GM10248 (cell line): ENCODE measurements around the gene HCK.

Experiments used
- CTCF ChIA-PET: fragments of 300-600 bp; sonication (Branson Sonifier 250); formaldehyde crosslinking; extraction: SDS; loops from one replicate; lab custom pipeline; 2021; ENCODE audit warnings: antibody characterized with exemption; lab: Yijun Ruan, JAX
- POLR2A ChIA-PET: fragments of 350-650 bp; sonication (Branson Sonifier 250); formaldehyde crosslinking; extraction: SDS; loops from one replicate; lab custom pipeline; 2020; ENCODE audit warnings: antibody characterized with exemption; lab: Yijun Ruan, JAX
- DNase-seq: peaks from one replicate; pipeline ENCODE4 v3.0.0; 2012; ENCODE audit errors: extremely low spot score
- CTCF ChIP-seq: IDR thresholded peaks from 2 replicates; pipeline ENCODE4 v1.5.1; 2012; ENCODE audit warnings: mild to moderate bottlenecking, low read depth; ENCODE audit errors: extremely low read depth, missing control alignments, control extremely low read depth

Gene HCK

DNA sequence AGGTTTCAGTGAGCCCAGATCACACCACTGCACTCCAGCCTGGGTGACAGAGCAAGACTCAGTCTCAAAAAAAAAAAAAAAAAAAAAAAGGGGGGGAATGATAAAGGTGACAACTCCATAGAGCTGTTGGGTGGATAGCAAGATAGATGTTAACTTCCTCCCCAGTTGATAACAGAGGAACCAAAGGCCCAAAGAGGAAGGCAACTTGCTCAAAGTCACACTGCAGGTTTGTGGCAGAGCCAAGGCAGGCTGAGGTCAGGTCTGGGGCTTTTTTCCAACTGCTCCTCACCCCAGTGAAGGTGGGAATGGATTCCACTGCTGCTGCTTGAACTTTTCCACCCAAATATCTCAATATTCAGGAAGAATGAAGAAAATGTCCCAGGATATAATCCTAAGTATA is 26.7 kb downstream of the HCK start:
- no peak for TF ChIP-seq CTCF
- no peak for DNase-seq
- ChIA-PET CTCF (interaction anchor here (1.8 to 5.7 kb wide), 4 partner anchors 8 to 48 kb away, joined by 4 to 47 read pairs (median 14); no protein-coding TSS in a partner anchor), POLR2A (interaction anchor here (0.6 kb wide), 1 partner anchor 396 kb away, joined by 4 read pairs; no protein-coding TSS in a partner anchor)

GRCh38 chr20:32079655-32080109 is 27.6 kb downstream of the HCK start:
- DNase-seq, result no peak
- ChIA-PET POLR2A (no interaction called here), CTCF (interaction anchor here (1.1 to 5.7 kb wide), 5 partner anchors 7 to 48 kb away, joined by 3 to 47 read pairs (median 8); no protein-coding TSS in a partner anchor)
- TF ChIP-seq CTCF, result no peak

DNA sequence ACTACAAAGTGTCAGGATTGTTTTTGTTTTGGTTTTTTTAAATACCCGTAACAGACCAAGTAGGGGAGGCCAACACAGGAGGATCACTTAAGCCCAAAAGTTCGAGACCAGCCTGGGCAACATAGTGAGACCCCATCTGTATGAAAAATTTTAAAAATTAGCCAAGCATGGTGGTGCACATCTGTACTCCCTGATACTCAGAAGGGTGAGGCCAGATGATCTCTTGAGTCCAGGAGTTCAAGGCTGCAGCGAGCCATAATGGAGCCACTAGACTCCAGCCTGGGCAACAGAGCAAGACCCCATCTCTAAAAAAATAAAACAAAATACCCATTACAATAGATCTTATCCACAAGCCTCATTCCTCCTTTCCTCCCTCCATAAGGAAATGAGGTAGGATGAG is 28.7 kb downstream of the HCK start:
- TF ChIP-seq CTCF, result no peak
- ChIA-PET POLR2A (interaction anchor here (0.6 to 1.1 kb wide), 3 partner anchors 10 to 204 kb away, joined by 3 to 5 read pairs (median 3); no protein-coding TSS in a partner anchor), CTCF (interaction anchor here (1.1 to 5.7 kb wide), 4 partner anchors 11 to 229 kb away, joined by 3 to 47 read pairs (median 12); no protein-coding TSS in a partner anchor)
- DNase-seq, result no peak

DNA sequence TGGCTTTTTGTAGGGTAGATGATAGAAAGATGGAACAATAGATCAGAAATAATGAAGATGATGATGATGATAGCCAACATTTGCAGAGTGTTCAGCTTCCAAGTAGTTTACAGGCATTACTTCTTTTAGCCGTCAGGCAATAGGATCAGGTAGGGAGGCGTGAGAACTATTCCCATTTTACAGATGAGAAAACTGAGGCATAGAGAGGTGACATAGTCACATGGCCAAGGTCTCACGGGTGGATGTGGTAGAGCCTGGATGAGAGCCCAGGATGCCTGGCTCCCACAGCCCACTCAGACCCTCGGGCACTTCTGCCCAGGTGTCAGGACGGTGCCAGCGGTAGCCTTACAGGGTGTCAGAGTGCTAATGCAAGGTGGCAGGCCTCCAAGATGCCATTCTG is 31.4 kb downstream of the HCK start:
- no peak for TF ChIP-seq CTCF
- ChIA-PET POLR2A (no interaction called here), CTCF (interaction anchor here (5.7 kb wide), 1 partner anchor 8 kb away, joined by 47 read pairs; no protein-coding TSS in a partner anchor)
- no peak for DNase-seq

DNA sequence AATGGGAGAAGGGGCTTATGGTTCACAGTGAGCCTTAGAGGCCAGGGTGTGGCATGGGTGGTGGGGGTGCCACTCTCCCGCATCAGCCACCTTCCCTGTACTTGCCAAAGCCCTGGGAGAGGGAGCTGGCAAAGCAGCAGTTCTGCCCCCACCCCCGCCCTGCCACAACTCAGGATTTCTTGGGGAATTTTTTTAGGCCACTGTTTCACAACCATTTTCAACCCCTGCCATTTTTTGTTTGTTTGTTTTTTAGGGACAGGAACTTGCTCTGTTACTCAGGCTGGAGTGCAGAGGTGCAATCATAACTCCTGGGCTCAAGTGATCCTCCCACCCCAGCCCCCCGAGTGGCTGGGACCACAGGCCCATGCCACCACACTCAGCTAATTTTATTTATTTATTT is 35.0 kb downstream of the HCK start:
- ChIA-PET CTCF (interaction anchor here (1.4 to 2.4 kb wide), 4 partner anchors 8 to 56 kb away, joined by 4 to 12 read pairs (median 6); no protein-coding TSS in a partner anchor), POLR2A (no interaction called here)
- TF ChIP-seq CTCF, result no peak
- no peak for DNase-seq

DNA sequence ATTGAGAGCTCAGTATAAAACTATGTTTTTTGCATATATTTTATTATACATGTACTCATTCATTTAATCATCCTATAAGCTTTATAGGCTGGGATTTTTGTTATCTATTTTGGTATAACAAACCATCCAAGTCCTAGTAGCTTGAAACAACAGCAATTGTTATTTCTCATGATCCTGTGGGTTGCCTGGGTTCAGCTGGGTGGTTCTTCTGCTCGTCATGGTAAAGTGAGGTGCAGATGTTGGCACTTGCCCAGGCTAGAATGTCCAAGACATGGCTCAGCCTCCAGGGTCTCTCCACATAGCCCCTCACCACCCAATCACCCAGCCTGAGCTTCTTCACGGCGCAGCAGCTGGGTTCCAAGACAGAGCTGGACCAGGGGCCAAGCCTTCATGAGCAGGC is 36.7 kb downstream of the HCK start:
- no peak for TF ChIP-seq CTCF
- POLR2A ChIA-PET, result interaction anchor here (0.6 kb wide), 1 partner anchor 132 kb away, joined by 3 read pairs; no protein-coding TSS in a partner anchor
- DNase-seq, result no peak
- CTCF ChIA-PET, result interaction anchor here (0.7 to 5.2 kb wide), 9 partner anchors 13 to 265 kb away, joined by 3 to 61 read pairs (median 4); no protein-coding TSS in a partner anchor
